Measurements from ENCODE around the gene RANBP9.

RANBP9 gene

DNA sequence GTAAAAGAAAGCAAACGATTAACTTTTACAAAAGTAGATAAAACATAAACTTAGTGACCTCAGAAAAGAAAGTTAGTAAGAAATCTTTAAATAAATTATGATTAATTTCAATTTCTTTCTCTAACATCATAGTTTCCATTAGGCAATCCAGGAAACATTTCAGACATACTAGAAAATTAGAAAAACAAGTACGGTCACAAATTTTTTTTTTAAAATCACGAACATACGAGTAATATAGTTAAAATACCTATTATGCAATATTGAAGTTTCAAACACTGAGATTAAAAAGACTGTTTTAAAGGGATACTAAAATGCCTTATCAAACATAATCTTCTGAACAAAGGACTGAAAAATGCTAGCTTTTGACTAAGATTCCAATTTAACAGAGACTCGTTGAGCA lies 70.3 kb downstream of the RANBP9 start:
- Histone ChIP-seq H3K4me3 (IDR thresholded peaks at IDR 0.05; ENCODE audit: insufficient read depth, low read depth, low read length) (no peak overlapping the region), H3K4me1 (ENCODE audit: low read depth, poor library complexity, severe bottlenecking) (no peaks in the 10 kb centered on the region), H2AFZ (ENCODE audit: low read depth) (no peak overlapping the region), H3K9ac (no peak overlapping the region), H3K79me2 (ENCODE audit: insufficient read depth, low read depth) (no peaks in the 10 kb centered on the region), H3K27ac (no peak overlapping the region), H3K4me2 (no peak overlapping the region), H3K27me3 (ENCODE audit: insufficient read depth, low read depth) (no peaks in the 10 kb centered on the region), H3K36me3 (ENCODE audit: insufficient read depth) (peaks cover 6% of the 10 kb centered on the region; the same call in 1 of the 2 replicates), H4K20me1 (ENCODE audit: insufficient read depth) (no peaks in the 10 kb centered on the region)
- TF ChIP-seq, protein P1, sequence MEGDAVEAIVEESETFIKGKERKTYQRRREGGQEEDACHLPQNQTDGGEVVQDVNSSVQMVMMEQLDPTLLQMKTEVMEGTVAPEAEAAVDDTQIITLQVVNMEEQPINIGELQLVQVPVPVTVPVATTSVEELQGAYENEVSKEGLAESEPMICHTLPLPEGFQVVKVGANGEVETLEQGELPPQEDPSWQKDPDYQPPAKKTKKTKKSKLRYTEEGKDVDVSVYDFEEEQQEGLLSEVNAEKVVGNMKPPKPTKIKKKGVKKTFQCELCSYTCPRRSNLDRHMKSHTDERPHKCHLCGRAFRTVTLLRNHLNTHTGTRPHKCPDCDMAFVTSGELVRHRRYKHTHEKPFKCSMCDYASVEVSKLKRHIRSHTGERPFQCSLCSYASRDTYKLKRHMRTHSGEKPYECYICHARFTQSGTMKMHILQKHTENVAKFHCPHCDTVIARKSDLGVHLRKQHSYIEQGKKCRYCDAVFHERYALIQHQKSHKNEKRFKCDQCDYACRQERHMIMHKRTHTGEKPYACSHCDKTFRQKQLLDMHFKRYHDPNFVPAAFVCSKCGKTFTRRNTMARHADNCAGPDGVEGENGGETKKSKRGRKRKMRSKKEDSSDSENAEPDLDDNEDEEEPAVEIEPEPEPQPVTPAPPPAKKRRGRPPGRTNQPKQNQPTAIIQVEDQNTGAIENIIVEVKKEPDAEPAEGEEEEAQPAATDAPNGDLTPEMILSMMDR (conservative IDR thresholded peaks at IDR 0.05; ENCODE audit: low read depth, low read length), result no peak

DNA sequence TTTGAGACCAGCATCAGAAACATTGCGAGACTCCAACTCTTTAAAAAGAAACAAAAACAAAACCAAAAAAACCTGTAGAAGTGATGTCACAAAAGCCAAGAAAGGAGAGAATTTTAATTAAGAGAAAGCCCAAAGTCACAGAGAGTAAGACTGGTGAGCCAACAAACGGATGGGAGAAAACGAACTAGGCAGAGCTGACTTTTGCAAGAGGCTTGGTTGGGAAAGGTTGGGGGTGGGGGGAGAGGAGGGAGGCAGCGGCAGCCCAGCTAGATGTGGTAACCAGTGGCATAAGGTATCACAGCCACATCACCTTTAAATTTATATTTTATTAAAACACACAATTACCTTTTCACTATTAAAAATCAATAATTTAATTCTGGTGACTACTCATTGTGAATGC lies 73.0 kb downstream of the RANBP9 start:
- Histone ChIP-seq H3K36me3 (ENCODE audit: insufficient read depth) (peaks cover 6% of the 10 kb centered on the region; the same call in 1 of the 2 replicates), H3K27me3 (ENCODE audit: insufficient read depth, low read depth) (no peaks in the 10 kb centered on the region), H3K4me1 (ENCODE audit: low read depth, poor library complexity, severe bottlenecking) (no peaks in the 10 kb centered on the region), H3K4me2 (no peak overlapping the region), H4K20me1 (ENCODE audit: insufficient read depth) (no peaks in the 10 kb centered on the region), H3K27ac (no peak overlapping the region), H3K79me2 (ENCODE audit: insufficient read depth, low read depth) (no peaks in the 10 kb centered on the region), H2AFZ (ENCODE audit: low read depth) (no peak overlapping the region), H3K9ac (no peak overlapping the region), H3K4me3 (IDR thresholded peaks at IDR 0.05; ENCODE audit: insufficient read depth, low read depth, low read length) (no peak overlapping the region)
- TF ChIP-seq, protein P1 (conservative IDR thresholded peaks at IDR 0.05; ENCODE audit: low read depth, low read length), result no peak

DNA sequence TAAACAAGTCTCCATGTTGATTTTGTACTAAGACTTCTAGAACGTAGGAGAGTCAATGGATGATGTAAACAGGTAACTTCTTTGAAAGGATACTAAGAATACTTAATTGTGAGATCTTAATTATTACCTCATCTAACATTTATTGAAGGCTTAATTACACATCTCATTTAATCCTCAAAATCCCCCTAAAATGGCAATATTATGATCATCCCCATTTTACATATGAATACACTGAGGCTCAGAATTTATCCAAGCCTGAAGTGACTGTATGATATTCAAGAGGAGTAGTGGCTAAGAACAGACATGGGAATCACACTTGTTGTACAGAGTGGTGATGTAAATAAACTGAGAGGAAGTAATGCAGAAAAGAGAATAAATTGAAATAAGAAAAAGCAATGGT lies 73.6 kb downstream of the RANBP9 start:
- Histone ChIP-seq H3K36me3 (ENCODE audit: insufficient read depth) (peaks cover 6% of the 10 kb centered on the region; the same call in 1 of the 2 replicates), H4K20me1 (ENCODE audit: insufficient read depth) (no peaks in the 10 kb centered on the region), H3K27me3 (ENCODE audit: insufficient read depth, low read depth) (no peaks in the 10 kb centered on the region), H3K9ac (no peak overlapping the region), H3K4me3 (IDR thresholded peaks at IDR 0.05; ENCODE audit: insufficient read depth, low read depth, low read length) (no peak overlapping the region), H3K79me2 (ENCODE audit: insufficient read depth, low read depth) (no peaks in the 10 kb centered on the region), H3K4me1 (ENCODE audit: low read depth, poor library complexity, severe bottlenecking) (no peaks in the 10 kb centered on the region), H2AFZ (ENCODE audit: low read depth) (no peak overlapping the region), H3K27ac (no peak overlapping the region), H3K4me2 (no peak overlapping the region)
- TF ChIP-seq, protein P1 (conservative IDR thresholded peaks at IDR 0.05; ENCODE audit: low read depth, low read length), result no peak

DNA sequence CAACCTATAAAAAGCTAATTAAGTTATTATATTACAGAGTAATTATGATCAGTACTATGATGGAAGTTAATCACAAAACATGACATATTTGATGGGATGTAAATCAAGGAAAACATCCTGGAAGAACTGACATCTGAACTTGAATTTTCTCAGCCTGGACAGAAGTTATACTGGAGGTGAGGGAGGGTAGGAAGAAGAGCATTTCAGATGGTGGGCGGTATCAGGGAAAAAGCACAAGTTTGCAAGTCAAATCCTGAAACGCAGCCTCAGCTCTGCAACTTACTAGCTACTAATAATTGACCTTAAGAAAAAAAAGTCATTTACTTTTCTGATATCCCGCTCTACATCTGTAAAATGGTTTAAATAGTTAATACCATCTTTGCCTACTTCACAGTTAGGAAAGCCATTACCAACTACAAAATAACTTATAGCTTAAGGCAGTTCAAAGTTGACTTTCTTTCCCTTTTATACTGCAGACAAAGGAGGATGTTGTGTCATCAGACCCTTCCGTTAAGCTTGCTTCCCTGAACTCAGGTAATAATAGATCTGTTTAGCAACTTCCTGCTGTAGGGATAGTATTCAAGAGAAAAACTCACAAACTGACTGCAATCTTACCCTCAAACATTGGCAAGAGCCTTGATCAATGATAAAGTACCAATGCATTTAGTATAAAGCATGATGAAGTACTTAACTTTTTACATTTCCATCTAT lies 75.5 kb downstream of the RANBP9 start:
- no peak overlapping the region for H3K27ac ChIP-seq
- H3K4me2 ChIP-seq, result no peak overlapping the region
- H3K36me3 ChIP-seq (ENCODE audit: insufficient read depth), result peaks cover 6% of the 10 kb centered on the region; the same call in 1 of the 2 replicates
- no peaks in the 10 kb centered on the region for H3K4me1 ChIP-seq (ENCODE audit: low read depth, poor library complexity, severe bottlenecking)
- no peaks in the 10 kb centered on the region for H3K27me3 ChIP-seq (ENCODE audit: insufficient read depth, low read depth)
- TF ChIP-seq, protein P1 (conservative IDR thresholded peaks at IDR 0.05; ENCODE audit: low read depth, low read length), result no peak
- H3K4me3 ChIP-seq (IDR thresholded peaks at IDR 0.05; ENCODE audit: insufficient read depth, low read depth, low read length), result no peak overlapping the region
- no peak overlapping the region for H2AFZ ChIP-seq (ENCODE audit: low read depth)
- no peaks in the 10 kb centered on the region for H3K79me2 ChIP-seq (ENCODE audit: insufficient read depth, low read depth)
- no peak overlapping the region for H3K9ac ChIP-seq
- no peaks in the 10 kb centered on the region for H4K20me1 ChIP-seq (ENCODE audit: insufficient read depth)

All from KMS-11 (cell line).